Right kidney (tissue), 9 donors: Measurements from ENCODE around the gene CALML4.
"Not testable (repeated sequence)": the region's sequence is repeated elsewhere in the genome, so short reads cannot be mapped to it uniquely, and the experiment has no call there.

ENCODE experiments used
- DNase-seq: peaks from one replicate; pipeline ENCODE4 v3.0.0-alpha.2; 2016
- long read RNA-seq, 8 donors: transcript quantifications; one replicate each; lab custom pipeline, GENCODE V29; 2026

Gene CALML4, protein sequence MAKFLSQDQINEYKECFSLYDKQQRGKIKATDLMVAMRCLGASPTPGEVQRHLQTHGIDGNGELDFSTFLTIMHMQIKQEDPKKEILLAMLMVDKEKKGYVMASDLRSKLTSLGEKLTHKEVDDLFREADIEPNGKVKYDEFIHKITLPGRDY
- long read RNA-seq, donor 1, full-length matches to known transcripts: 19 of 24 reads
- long read RNA-seq, donor 1, partial matches to known transcripts: 5 of 24 reads
- long read RNA-seq, donor 1, other reads (novel, unspliced or antisense): 0 of 24 reads
- long read RNA-seq, donor 2, full-length matches to known transcripts: 23 of 23 reads
- long read RNA-seq, donor 2, partial matches to known transcripts: 0 of 23 reads
- long read RNA-seq, donor 2, other reads (novel, unspliced or antisense): 0 of 23 reads
- long read RNA-seq, donor 3, transcript CALML4-206 (5 exons, 987 nt): major isoform, 5 of 8 reads
- long read RNA-seq, donor 3, partial matches to known transcripts: 0 of 8 reads
- long read RNA-seq, donor 3, other reads (novel, unspliced or antisense): 0 of 8 reads
- long read RNA-seq, donor 4, full-length matches to known transcripts: 18 of 18 reads
- long read RNA-seq, donor 4, partial matches to known transcripts: 0 of 18 reads
- long read RNA-seq, donor 4, other reads (novel, unspliced or antisense): 0 of 18 reads
- long read RNA-seq, donor 5, full-length matches to known transcripts: 19 of 19 reads
- long read RNA-seq, donor 5, partial matches to known transcripts: 0 of 19 reads
- long read RNA-seq, donor 5, other reads (novel, unspliced or antisense): 0 of 19 reads
- long read RNA-seq, donor 6, full-length matches to known transcripts: 20 of 26 reads
- long read RNA-seq, donor 6, partial matches to known transcripts: 6 of 26 reads
- long read RNA-seq, donor 6, other reads (novel, unspliced or antisense): 0 of 26 reads
- long read RNA-seq, donor 7: 0 reads
- long read RNA-seq, donor 8, full-length matches to known transcripts: 20 of 25 reads
- long read RNA-seq, donor 8, partial matches to known transcripts: 5 of 25 reads
- long read RNA-seq, donor 8, other reads (novel, unspliced or antisense): 0 of 25 reads

DNA sequence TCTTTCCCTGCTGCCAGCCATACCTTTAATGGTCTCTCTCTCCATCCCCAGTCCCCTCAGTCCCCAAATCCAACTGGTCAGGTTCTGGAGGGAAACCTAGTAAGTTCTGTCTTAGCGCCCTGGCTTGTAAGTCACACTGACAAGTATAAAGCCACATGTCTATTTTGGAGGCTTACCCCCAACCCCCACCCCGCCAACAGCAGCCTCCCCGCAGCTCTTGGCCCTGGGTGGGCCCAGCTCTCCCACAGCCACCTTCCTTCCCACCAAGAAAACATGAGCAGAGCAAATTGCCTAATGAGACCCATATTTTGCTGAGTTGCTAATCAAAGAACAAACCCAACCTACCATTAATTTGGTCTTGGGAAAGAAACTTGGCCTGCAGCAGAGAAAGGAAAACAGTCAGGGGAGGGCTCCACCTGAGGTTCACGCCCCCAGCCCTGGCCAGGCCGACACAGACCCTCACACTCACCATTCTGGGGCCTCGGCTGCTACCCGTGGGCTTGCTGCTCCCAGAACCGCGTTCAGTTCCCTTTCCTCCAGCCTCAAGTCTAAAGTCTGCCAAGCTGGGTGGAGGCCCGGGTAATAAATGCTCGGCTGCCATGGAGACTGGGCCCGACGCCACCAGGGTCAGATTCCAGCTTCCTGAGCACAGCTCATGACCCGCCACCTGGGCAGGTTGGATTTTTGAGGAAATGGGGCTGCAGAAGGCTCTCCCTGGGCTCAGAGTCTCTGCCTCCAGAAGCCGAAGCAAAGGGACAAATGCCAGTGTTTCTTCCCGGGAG, at the start of gene CALML4:
CALML4 (minus strand) TSS at position 557 of the 782 bp plus-strand sequence; CDS start at position 472, 85 bp downstream.
- peak; percentile 60 for DNase-seq

DNA sequence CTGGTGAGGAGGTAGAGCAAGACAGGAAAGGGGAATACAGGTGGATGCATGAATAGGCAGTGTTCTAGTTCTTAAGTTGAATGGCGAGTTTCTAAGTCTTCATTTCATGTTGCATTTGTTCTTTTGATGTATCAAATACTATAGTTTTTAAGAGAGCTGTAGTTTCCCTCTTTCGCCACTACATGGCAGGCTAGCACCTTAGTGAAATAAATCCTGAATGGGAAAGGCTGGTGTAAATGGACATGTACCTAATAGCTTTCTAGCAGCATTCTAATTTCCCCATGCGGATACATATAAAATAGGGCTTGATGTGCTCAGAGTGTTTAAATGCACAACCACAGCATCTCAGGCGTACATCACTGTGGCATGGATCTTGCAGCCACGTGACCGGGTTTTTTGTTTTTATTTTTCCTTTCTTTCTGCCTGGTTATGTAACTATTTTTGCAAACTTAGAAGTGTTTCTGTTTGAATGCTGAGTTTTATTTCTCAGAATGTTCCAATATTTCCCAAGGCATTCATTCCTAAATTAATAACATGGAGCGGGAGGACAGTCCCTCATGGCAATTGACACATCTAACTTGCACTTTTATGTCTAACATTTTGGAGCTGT, 47.9 kb upstream of the CALML4 start:
- no peak for DNase-seq

DNA sequence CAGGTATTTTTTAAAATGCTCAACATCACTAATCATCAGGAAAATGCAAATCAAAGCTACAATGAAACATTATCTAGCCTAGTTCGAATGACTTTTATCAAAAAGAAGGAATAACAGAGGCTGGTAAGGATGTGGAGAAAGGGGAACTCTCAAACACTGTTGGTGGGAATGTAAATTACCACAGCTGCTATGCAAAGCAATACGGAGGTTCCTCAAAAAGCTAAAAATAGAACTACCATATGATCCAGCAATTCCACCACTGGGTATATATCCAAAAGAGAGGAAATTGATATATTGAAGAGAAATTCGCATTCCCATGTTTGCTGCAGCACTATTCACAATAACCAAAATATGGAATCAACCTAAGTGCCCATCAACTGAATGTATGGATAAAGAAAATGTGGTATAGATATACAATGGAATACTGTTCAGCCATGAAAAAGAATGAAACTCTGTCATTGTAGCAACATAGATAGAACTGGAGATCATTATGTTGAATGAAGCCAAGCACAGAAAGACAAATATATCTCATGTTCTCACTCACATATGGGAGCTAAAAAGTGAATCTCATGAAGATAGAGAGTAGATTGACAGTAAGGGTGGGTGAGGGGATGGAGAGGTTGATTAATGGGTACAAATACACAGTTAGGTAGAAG, 44.1 kb upstream of the CALML4 start:
- DNase-seq: no peak

DNA sequence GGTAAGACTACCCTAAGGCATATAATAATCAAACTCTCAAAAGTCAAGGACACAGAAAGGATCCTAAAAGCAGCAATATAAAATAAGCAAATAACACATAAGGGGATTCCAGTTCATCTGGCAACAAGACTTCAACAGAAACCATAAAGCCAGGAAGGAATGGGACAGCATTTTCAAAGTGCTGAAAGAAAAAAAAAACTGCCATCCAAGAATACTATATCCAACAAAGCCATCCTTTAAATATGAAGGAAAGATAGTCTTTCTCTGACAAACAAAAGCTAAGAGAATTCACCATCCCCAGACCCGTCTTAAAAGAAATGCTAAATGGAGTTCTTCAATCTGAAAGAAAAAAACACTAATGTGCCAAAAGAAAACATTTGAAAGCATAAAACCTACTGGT, 39.1 kb upstream of the CALML4 start:
- no peak for DNase-seq

DNA sequence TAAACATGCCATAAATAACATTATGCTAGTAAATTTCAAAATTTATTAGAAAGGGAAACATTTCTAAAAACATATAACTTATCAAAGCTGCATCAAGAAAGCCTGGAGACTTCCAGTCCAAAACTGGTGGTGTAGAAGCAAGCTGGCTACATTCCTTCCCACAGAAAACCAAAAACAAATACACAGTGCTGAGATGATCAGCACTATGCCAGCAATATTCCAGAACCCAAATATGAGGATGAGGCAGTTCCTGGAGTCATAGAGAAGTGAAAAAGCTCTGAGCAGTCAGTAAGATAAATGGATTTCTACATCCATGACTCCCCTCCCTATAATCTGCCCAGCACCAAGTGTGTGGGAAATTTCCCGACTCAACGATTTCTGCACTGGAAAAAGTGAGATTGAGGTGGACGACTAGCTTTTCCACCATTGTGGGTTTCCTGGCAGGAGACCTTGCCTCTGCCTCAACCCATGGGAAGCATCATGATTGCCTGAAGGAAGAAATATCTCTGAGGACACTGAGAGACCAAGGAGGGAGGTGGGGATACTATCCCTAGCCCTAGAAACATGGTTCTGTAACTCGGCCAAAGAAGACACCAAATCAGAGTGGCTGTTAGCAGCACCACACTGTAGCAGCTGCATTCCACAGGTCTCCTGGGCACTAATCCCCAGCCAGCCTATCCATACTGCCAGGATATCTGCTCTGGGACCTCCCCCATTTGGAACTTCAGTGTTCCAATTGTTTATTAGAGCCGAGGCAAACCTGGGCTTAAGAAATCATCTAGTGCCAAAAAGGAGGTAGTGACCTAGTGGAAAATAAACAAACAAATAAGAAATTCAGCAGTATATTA, 36.2 kb upstream of the CALML4 start:
- no peak for DNase-seq

DNA sequence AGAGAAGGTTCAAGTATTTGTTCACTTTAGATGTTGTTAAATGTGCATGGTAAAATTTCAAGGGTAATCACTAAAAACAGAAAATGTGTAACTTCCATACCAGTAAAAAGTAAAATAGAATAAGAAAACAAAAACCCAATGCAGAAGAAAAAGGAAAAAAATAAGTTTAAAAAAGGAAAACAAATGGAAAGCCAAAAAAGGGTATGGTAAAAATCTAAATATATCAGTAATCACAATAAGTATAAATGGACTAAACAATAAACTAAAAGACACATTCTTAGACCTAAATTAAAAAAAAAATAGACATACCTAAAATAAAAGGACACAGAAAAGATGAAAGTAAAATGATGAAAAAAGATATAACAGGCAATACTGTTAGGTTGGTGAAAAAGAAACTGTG, 33.9 kb upstream of the CALML4 start:
- no peak for DNase-seq

DNA sequence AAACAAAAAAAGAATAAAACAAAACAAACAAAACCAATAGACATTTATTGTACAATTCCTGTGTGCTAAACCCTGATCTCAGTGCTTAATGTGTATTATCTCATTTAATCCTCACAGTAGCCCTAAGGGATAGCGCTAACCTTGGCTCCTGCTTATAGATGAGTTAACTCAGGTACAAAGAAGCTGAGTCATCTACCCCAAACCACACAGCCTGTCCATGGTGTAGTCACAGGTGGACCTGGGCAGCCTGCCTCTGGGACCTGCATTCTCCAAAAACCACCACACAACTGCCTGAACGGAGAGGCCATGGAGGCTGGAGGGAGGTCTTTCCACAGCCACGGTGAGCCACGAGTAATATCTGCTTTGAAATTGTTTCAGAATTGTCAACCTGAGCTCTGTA, 29.9 kb upstream of the CALML4 start:
- DNase-seq: no peak

DNA sequence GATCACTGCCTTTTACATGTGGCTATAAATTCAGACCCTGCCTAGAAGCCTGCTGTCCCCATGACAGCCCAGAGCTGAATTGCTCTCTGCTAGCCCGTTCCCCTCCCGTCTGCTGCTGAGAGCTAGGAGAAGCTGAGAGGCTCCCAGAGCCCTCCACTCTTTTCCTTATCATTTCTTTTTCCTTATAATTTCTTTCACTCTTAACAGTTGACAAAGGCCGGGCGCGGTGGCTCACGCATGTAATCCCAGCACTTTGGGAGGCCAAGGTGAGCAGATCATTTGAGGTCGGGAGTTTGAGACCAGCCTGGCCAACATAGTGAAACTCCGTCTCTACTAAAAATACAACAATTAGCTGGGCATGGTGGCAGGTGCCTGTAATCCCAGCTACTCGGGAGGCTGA, 29.4 kb upstream of the CALML4 start:
- DNase-seq: not testable (repeated sequence)

DNA sequence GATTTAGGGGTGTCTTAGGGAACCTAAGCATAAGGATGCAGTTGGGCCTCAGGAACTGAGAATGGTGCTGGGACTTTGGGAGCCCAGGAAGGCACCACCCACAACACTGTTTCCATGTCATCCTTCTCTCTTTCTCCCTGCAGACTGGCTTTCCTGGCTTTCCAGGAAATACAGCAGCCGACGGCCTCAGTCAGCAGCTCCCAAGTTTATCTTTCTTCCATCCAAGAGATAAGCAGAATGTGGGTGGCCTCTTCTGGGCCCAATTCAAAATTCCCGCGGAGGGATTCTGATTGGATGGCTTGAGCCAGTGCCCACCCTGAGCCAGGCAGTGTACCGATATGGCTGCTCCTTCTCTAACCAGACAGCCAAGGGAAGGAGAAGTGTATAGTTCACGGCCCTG, 28.9 kb upstream of the CALML4 start:
- no peak for DNase-seq

DNA sequence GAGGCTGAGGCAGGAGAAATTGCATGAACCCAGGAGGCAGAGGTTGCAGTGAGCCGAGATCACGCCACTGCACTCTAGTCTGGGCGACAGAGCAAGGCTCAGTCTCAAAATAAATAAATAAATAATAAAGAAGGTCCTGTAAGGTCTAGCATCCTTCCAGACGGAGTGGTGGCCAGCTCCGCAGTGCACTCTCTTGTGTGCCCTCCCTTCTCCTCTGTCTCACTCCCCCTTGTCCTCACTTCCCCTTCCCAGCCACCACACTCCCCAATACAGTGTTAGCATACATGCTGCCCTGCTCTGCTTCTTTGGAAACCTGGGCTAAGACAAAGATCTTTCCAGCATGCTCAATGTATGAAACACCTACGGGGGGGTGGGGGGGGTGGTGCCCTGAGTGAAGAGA, 27.8 kb upstream of the CALML4 start:
- DNase-seq: no peak

DNA sequence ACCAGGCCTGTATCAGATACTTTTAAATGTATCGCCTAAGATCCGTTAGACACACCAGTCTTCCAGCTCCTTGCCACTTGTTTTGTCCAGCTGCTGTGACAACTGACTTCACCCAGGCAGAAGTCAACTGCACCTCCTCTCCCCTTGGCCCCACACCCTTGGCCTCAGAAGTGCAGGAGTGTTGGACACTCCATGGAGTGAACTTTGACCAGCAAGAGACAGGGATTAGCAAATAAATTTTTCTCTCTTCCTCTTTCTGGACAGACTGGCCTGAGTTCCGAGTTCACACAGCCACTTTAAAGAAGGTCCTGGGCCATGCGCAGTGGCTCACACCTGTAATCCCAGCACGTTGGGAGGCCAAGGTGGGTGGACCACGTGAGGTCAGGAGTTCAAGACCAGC, 27.3 kb upstream of the CALML4 start:
- DNase-seq: no peak

DNA sequence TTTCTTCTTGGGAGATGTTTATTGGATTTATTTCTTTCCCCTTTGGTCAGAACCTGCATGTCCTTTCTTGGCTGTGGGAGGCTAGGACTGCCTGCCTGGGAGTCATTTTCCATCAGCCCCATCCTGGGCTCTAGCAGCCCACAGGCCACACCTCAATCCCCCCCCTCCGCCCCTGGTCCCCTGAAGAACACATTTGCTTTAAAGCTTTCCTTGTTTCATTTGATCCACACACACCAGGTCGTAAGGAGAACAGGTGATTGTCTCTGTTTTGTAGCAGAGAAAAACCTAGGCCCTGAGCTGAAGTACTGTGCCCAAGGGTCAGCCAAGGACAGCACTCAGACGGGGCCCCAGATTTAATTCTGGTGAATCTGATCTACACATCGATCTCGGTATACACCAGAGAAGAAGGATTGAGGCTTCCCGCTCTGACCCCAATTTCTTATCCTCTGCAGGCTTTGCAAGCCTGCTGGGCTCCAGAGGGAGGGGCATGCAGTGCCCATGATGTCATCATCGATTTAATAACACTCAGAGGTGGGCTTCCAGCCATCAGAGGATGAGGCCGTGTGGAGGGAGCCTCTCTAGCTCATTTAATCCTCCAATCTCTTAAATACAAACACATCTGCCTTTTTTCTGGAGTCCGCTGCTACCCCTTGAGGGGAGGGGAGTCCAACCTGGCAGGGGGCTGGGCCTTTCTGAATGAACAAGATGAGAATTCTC, 26.1 kb upstream of the CALML4 start:
- DNase-seq: no peak

DNA sequence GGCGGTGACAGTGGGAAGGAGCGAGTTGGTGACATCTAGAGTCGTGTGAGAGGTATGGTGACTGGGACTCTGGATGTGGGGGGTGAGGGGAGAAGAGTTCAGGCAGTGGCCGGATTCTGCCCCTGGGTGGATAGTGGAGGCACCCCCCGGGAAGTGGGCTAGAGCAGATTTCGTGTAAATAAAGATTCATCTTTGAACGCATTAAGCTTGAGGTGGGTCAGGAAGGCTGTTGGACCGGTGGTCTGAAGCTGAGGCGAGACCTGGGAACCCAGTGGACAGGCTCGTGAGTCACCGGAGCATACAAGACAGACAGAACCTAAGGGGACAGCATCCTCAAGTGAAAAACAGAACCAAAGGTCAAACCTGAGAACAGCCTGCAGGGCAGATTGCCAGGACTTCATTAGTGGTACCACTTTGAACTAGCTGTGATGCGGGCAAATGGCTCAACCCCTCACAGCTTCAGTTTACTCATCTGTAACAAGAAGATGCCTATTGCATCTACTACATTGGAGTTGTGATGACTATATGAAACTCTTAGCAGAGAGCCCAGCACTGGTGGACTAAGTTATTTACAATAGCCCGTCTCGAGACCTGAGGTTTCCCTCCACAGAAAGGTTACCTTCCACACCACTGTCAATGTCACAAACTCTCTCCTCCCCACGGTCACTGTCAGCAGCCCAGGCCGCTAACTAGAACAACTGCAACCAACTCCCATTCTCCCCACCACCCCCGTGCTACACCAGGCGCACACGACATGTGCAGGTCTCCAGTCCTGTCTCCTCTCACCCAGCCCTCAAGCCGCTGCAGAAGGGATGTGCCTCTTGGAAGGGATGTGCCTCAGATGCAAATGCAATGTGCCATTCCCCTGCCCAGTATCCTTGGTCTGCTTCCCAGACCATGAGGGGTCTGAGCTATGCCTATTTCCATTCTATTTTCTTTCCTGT, 25.3 kb upstream of the CALML4 start:
- no peak for DNase-seq

DNA sequence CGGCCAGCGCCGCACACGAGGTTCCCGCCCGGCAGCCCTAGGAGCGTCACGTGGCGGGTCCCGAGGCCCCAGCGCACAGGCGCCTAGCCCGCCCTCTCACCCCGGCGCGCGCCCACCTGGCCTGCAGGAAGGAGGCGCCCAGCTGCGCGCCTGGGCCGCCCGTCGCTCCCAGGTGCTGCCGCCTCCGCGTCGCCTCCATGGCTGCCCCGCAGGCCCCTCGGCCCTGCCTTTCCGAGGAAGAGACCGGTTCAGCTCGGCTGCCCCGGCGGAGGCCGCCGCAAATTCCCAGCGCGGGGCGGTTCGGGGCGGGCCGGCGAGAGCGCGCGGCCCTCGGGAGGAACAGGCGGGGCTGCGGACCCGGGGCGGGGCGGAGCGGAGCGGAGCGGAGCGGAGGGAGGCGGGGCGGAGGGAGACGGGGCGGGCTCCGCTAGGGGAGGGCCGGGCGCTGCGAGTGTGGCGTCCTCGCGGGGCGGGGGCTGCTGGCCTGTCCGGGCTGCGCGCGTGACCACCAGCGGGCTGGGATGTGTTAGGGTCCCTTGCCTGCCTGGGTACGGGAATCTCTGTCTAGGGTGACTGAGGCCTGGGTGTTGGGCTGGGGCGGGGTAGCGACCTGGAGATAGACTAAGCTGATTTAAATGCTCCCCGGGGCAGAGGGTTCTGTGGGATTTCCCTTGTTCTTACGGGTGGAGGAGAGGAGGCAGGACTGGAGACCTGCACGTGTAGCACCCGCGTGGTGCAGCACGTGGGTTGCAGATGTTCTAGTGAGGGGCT, 24.4 kb upstream of the CALML4 start, which contains the start of gene CLN6:
CLN6 (minus strand) TSS at position 343 of the 771 bp plus-strand sequence; CDS start at position 199, 144 bp downstream.
- DNase-seq: peak; percentile 98

DNA sequence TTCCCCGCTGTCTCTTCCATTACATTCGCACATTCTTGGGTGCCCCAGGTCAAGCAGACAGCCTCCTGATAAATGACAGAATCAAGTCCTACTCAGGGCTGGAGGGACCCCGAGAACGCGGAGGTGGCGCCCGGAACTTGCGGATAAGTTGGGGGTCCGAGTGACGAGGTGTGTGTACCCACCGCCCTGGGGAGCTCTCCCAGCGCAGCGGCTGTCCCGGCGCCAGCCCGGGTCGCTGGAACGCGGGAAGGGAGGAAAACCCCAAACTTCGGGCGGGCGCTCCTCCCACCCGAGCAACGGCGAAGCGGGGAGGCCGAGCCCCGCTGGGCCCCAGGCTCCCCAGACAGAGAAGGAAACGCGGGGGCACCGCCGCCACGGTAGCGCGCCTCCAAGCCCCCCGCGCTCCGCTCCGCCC, 23.8 kb upstream of the CALML4 start:
- DNase-seq: no peak

DNA sequence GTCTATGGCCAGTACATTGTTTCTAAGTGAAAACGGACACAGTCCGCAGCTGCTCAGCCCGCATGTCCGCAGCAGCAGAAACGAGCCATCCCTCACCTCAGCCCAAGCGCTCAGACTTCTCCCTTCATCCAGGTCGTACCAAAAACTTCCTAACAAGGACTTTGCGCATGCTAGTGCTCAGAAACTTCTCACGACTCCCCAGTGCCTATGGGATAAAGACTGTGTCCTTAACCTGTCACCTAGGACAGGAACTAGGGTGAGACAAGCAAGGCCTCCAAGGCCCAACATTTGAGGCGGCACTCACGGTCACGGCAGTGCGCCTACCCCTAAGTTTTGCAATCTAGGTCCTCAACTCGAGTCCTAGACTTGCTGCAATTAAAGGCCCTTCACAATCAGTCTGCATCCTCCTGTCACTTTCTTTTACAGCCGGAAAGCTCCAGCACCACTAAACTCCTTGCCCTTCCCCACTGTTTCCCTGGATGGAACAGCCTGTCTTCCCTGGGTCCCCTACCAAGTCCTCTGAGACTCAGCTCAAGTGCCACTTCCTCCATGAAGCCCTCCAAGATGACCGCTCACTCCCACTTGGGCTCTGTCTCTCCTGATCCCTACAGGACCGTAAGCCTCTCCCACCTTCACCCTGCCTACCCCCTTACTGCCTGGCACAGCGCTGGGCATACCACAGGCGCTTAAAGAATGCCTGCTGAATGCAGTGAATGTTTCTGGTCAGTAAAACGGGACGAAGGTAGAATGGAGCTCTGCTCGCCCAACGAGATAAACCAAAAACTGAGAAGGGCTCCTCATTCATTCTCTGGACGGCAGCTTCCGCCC, 23.2 kb upstream of the CALML4 start:
- DNase-seq: no peak
